A549 (cell line): Measurements from ENCODE around the gene HPF1. TPM values are rescaled to one million over a fixed set of nuclear protein-coding genes. Genes with fewer than 3 reads are reported as not detected.
A peak's percentile ranks its signal among the peaks of the same experiment; 100 is the strongest.

Experiments used
- ATAC-seq, 2 experiments: fragments of 200-7000 bp in 1 of 2; fragments of >200 bp in 1 of 2; cut with Nextera tagmentation in 1 of 2; cut with Tn5 transposase in 1 of 2; 3 replicates each; pipeline versions ENCODE4 v1.8.0 to v1.9.1; 2018 to 2020; ENCODE audit warnings: mild to moderate bottlenecking in 1 of 2, moderate library complexity in 1 of 2
- CTCF ChIA-PET: fragments of 300-600 bp; sonication (Branson Sonifier 250); formaldehyde crosslinking; extraction: SDS; loops from one replicate; lab custom pipeline; 2021; ENCODE audit warnings: antibody characterized with exemption, inconsistent platforms; lab: Yijun Ruan, JAX
- POLR2A ChIA-PET: fragments of 350-600 bp; formaldehyde crosslinking; extraction: SDS; loops from one replicate; lab custom pipeline; 2021; ENCODE audit warnings: antibody characterized with exemption, inconsistent platforms; lab: Yijun Ruan, JAX
- DNase-seq, 2 experiments: peaks; one replicate each; pipeline versions ENCODE4 v3.0.0 to v3.0.0-alpha.2; 2011 to 2016; ENCODE audit warnings: low read depth in 1 of 2, low spot score in 1 of 2
- FAIRE-seq: peaks from 2 replicates; lab custom pipeline; 2011; peaks lifted over from hg19 to GRCh38; lab: Jason Lieb, UNC
- H3K27ac ChIP-seq, 2 experiments: fragments of >200 bp; sonication (Bioruptor Twin); formaldehyde crosslinking; 3 replicates each; pipeline ENCODE4 v1.5.1; 2016 to 2017
- H3K4me1 ChIP-seq: fragments of >200 bp; sonication (Bioruptor Twin); formaldehyde crosslinking; 3 replicates; pipeline ENCODE4 v1.6.1; 2016
- H3K4me2 ChIP-seq: fragments of >200 bp; sonication (Bioruptor Twin); formaldehyde crosslinking; 3 replicates; pipeline ENCODE4 v1.6.1; 2016
- H3K4me3 ChIP-seq: fragments of >200 bp; sonication (Bioruptor Twin); formaldehyde crosslinking; 3 replicates; pipeline ENCODE4 v1.5.1; 2016
- H3K9me3 ChIP-seq: fragments of >200 bp; sonication (Bioruptor Twin); formaldehyde crosslinking; 3 replicates; pipeline ENCODE4 v1.6.1; 2016
- ATOH8 ChIP-seq: fragments of 250-450 bp; sonication (Bioruptor Pico); IDR thresholded peaks from 2 replicates; pipeline ENCODE4 v1.5.0; 2020; ENCODE audit warnings: low read depth, mild to moderate bottlenecking, moderate library complexity
- CBX2 ChIP-seq: fragments of 200-600 bp; sonication (generic); IDR thresholded peaks from 2 replicates; pipeline ENCODE4 v1.6.1; 2016; ENCODE audit warnings: low read depth, mild to moderate bottlenecking, borderline replicate concordance
- CEBPB ChIP-seq, 2 experiments: fragments of >200 bp in 1 of 2; sonication (Bioruptor Twin) in 1 of 2; formaldehyde crosslinking in 1 of 2; IDR thresholded peaks; 2 replicates each; pipeline ENCODE4 v1.6.1; 2012 to 2016
- CTCF ChIP-seq: fragments of >200 bp; sonication (Bioruptor Twin); formaldehyde crosslinking; IDR thresholded peaks from 3 replicates; pipeline ENCODE4 v1.5.1; 2016
- FOSB ChIP-seq: fragments of 250-450 bp; sonication (Bioruptor Pico); IDR thresholded peaks from 2 replicates; pipeline ENCODE4 v1.5.0; 2020; ENCODE audit warnings: mild to moderate bottlenecking, moderate library complexity
- HMGXB4 ChIP-seq: fragments of 250-450 bp; sonication (Bioruptor Pico); IDR thresholded peaks from 2 replicates; pipeline ENCODE4 v1.5.0; 2021; ENCODE audit warnings: mild to moderate bottlenecking, moderate library complexity, borderline replicate concordance
- MAFK ChIP-seq: fragments of 450-650 bp; IDR thresholded peaks from 2 replicates; pipeline ENCODE4 v1.6.1; 2014; ENCODE audit not compliant: partially characterized antibody
- MYC ChIP-seq: IDR thresholded peaks from 2 replicates; pipeline ENCODE4 v1.6.1; 2012; ENCODE audit warnings: mild to moderate bottlenecking, inconsistent platforms, low read length, improper control_type of control experiment, borderline replicate concordance
- PHF8 ChIP-seq: fragments of 200-600 bp; sonication (generic); IDR thresholded peaks from 2 replicates; pipeline ENCODE4 v1.6.1; 2016; ENCODE audit warnings: low read depth, mild to moderate bottlenecking, antibody characterized with exemption, moderate library complexity, borderline replicate concordance
- POLR2AphosphoS2 ChIP-seq: conservative IDR thresholded peaks from 2 replicates; pipeline ENCODE4 v1.6.1; 2012; ENCODE audit warnings: low read length, improper control_type of control experiment, inconsistent platforms
- RCOR1 ChIP-seq: fragments of 150-350 bp; IDR thresholded peaks from 2 replicates; pipeline ENCODE4 v1.6.1; 2014; ENCODE audit warnings: antibody characterized with exemption, low read length, low read depth
- REST ChIP-seq: fragments of 200-600 bp; sonication (generic); IDR thresholded peaks from 2 replicates; pipeline ENCODE4 v1.6.1; 2016; ENCODE audit warnings: antibody characterized with exemption, mild to moderate bottlenecking, moderate library complexity
- TP53 ChIP-seq: fragments of 250-450 bp; sonication (Bioruptor Pico); IDR thresholded peaks from 2 replicates; pipeline ENCODE4 v1.5.0; 2021; ENCODE audit warnings: mild to moderate bottlenecking, moderate library complexity
- USF2 ChIP-seq: fragments of 450-650 bp; IDR thresholded peaks from 2 replicates; pipeline ENCODE4 v1.6.1; 2014; ENCODE audit warnings: antibody characterized with exemption
- ZNF302 ChIP-seq: fragments of 250-450 bp; sonication (Bioruptor Pico); IDR thresholded peaks from 2 replicates; pipeline ENCODE4 v1.9.0; 2021; ENCODE audit warnings: inconsistent platforms, mild to moderate bottlenecking, moderate library complexity
- ZSCAN20 ChIP-seq: fragments of 250-450 bp; sonication (Bioruptor Pico); IDR thresholded peaks from 2 replicates; pipeline ENCODE4 v1.8.0; 2022; ENCODE audit warnings: mild to moderate bottlenecking, moderate library complexity
- WGBS: methylation state at CpG from one replicate; pipeline ENCODE4 v1.1.6; 2017; ENCODE audit errors: missing lambda C conversion rate; 5-methylcytosine and 5-hydroxymethylcytosine counted together
- polyA plus RNA-seq, 4 experiments: library from polyadenylated mRNA; depleted of rRNA in 3 of 4; stranded (reverse); fragments of >200 nt; fragmentation: RNase III in 1 of 4; extraction: RNeasy Plus Mini Kit Qiagen cat#74134 plus additional on column Dnase treatment in 1 of 4; gene quantifications; 2 replicates in 3 of 4; 3 replicates in 1 of 4; pipeline ENCODE4 v1.2.3, GENCODE V29; 2011 to 2017

HPF1 gene
- polyA plus RNA-seq, 2 of the 4 experiments (the other 2 are of a cell fraction): 23.4 to 33.7 TPM

- 97% methylated on average over 5 of the region's 5 CpGs for WGBS
- H3K27ac ChIP-seq: no peak overlapping the region
- CTCF ChIA-PET: no interaction called here
- DNase-seq (no peak), FAIRE-seq (no peak)
- no peak overlapping the region for H3K4me3 ChIP-seq
- TF ChIP-seq MAFK: peak; percentile 21
- TF ChIP-seq HMGXB4: no peak
- TF ChIP-seq, all 56 proteins: peak for 1
- Histone ChIP-seq H3K4me2 (no peak overlapping the region), H3K9me3 (no peaks in the 10 kb centered on the region), H3K4me1 (no peaks in the 10 kb centered on the region)
- POLR2A ChIA-PET: no interaction called here
- ATAC-seq: no peak
Measured at GRCh38 chr4:169690787-169691186, 67.0 kb downstream of the HPF1 start.

GRCh38 chr4:169689681-169690080 is 68.1 kb downstream of the HPF1 start:
- no peak overlapping the region for H3K4me3 ChIP-seq
- ATAC-seq: no peak
- H3K4me1 ChIP-seq: no peaks in the 10 kb centered on the region
- no peak for FAIRE-seq
- ChIA-PET POLR2A (no interaction called here), CTCF (interaction anchor here (0.9 kb wide), 1 partner anchor 16 kb away, joined by 6 read pairs; no protein-coding TSS in a partner anchor)
- 95% methylated on average over 1 of the region's 1 CpG for WGBS
- TF ChIP-seq PHF8 (no peak), ATOH8 (CRISPR knock-in tag) (no peak), REST (no peak), ZNF302 (CRISPR knock-in tag) (no peak), ZSCAN20 (CRISPR knock-in tag) (no peak), CTCF (no peak), POLR2AphosphoS2 (no peak), RCOR1 (no peak), FOSB (CRISPR knock-in tag) (no peak), CBX2 (no peak)
- H3K27ac ChIP-seq: no peak overlapping the region
- H3K4me2 ChIP-seq: no peak overlapping the region
- H3K9me3 ChIP-seq: no peaks in the 10 kb centered on the region
- no peak for DNase-seq

GRCh38 chr4:169682372-169683047 is 75.2 kb downstream of the HPF1 start:
- H3K4me3 ChIP-seq: no peak overlapping the region
- no peaks in the 10 kb centered on the region for H3K9me3 ChIP-seq
- 91% methylated on average over 4 of the region's 4 CpGs for WGBS
- no peak for DNase-seq
- no peak overlapping the region for H3K27ac ChIP-seq
- FAIRE-seq: no peak
- CTCF ChIA-PET: no interaction called here
- no peak for TF ChIP-seq TP53
- no peak for TF ChIP-seq MYC
- TF ChIP-seq USF2: no peak
- TF ChIP-seq CEBPB (IDR thresholded peaks at IDR 0.05): peak; percentile 53 to 68
- no peak for TF ChIP-seq FOSB (CRISPR knock-in tag)
- POLR2A ChIA-PET: no interaction called here
- no peak for ATAC-seq
- H3K4me1 ChIP-seq: peaks cover 4% of the 10 kb centered on the region; the same call in 1 of the 3 replicates
- no peak overlapping the region for H3K4me2 ChIP-seq
